Measurements from ENCODE around the gene TSPAN1. TPM values are rescaled to one million over a fixed set of nuclear protein-coding genes. Genes with fewer than 3 reads are reported as not detected.

Gene TSPAN1
- total RNA-seq, 3 donors from 2014 or later: 723 to 1,819 (median 1,586) TPM

DNA sequence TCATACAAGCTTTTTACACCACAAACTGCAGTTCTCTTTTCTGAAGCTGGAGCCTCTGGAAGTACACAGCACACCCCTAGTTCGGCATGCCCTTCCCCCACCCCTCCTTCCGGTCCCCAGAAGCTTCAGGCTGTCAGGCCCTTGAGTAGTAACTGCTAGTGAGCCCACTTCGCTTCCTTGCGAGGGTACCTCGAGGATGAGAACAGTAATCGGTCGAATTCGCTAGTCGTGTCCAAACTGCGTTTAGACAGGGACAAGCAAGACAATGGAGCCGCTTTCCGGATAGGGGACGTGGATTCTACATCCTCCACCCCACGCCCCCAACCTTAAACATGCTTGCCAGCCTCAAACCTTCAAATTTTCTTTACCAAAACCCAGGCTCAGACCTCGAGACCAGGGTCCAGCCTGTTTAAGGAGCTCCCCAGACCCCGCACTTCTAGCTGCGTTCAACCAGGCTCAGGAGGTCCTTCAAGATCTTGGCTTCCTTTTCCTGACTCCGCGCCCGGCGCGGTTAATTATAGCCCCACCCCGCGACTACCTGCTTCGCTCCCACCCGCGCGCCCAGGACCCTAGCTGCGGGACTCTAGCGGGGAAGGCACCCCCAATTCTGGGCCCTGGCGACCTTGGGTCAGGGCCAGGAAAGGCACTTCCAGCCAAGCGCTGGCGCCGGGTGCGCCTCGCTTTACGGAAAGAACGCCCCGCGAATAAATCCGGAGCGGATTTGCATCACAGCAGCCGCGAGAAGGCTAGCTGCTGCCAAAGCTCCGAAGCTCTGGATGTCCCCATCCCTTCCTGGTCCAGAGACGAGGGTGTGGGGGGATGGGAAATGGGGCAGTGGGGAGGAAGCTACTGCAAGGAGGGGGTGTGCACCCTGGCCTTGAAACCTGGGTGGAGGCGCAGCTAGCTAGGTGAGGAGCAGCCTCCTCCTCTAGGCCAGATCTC, 8.1 kb upstream of the TSPAN1 start:
- Histone ChIP-seq H3K9me3 (no peaks in the 10 kb centered on the region), H3K4me3 (no peak overlapping the region), H3K4me1 (ENCODE audit: low read depth) (peaks cover 8% of the 10 kb centered on the region), H3K36me3 (ENCODE audit: low read depth) (no peaks in the 10 kb centered on the region)
- TF ChIP-seq, protein P1, sequence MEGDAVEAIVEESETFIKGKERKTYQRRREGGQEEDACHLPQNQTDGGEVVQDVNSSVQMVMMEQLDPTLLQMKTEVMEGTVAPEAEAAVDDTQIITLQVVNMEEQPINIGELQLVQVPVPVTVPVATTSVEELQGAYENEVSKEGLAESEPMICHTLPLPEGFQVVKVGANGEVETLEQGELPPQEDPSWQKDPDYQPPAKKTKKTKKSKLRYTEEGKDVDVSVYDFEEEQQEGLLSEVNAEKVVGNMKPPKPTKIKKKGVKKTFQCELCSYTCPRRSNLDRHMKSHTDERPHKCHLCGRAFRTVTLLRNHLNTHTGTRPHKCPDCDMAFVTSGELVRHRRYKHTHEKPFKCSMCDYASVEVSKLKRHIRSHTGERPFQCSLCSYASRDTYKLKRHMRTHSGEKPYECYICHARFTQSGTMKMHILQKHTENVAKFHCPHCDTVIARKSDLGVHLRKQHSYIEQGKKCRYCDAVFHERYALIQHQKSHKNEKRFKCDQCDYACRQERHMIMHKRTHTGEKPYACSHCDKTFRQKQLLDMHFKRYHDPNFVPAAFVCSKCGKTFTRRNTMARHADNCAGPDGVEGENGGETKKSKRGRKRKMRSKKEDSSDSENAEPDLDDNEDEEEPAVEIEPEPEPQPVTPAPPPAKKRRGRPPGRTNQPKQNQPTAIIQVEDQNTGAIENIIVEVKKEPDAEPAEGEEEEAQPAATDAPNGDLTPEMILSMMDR (IDR thresholded peaks at IDR 0.05): no peak
- intact Hi-C loops (cut with DNase I, micrococcal nuclease): no loop called here
- DNase-seq (peak; percentile 47 to 63 (median 54)), ATAC-seq (peak; percentile 60)

DNA sequence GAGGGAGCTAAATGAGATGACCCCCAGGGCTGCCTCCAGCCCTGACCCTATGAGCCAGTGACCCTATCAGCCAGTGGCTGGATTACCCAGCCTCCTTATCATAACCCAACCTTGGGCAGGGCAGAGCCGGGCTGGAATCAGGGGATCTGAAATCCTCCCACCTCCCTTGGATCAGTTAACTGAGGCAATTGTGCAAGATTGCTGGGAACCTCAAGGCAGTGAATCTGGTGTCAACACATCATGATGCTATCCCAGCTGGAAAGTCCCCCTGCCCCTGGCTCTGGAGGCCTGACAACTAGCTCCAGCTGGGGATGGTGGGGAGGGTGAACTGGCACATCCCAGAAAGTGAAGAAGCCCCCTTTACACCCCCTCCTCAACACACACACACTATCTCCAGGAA, 6.4 kb upstream of the TSPAN1 start:
- intact Hi-C loops (cut with DNase I, micrococcal nuclease): no loop called here

DNA sequence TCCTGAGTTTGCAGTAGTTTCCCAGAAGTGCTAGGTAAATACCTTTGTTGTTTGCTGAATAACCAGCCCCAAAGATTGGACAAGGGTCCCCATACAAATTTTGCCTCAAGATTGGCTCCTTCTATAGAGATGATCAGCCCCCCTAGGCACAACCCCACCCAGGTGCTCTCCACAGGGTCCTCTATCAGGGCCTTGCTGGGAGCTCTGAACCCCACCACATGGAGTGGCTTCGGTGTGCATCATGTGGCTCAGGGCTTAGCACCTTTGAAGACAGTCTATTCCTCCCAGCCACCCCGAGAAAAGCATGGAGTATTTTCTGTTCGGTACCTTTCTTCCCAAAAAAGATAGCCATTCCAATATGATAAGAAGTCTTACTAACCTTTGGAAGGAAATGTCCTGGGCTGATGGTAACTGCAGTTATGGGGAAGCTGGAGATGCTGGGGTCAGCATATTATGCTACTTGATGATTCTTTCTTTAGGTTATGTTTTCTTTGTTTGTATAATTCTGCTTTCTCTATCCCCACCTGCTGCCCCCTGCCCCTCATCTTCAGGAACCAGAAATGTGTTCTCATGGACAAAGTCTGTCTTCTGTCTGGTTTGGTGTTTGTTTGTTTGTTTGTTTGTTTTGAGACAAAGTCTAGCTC, 5.0 kb upstream of the TSPAN1 start:
- DNase-seq (no peak), ATAC-seq (no peak)
- H3K9me3 ChIP-seq: no peaks in the 10 kb centered on the region
- no peak overlapping the region for H3K4me3 ChIP-seq
- TF ChIP-seq, protein P1 (IDR thresholded peaks at IDR 0.05): no peak
- H3K36me3 ChIP-seq (ENCODE audit: low read depth): no peaks in the 10 kb centered on the region
- peaks cover 8% of the 10 kb centered on the region for H3K4me1 ChIP-seq (ENCODE audit: low read depth)
- intact Hi-C loops (cut with DNase I, micrococcal nuclease): no loop called here

More for the DNA sequence above, 6.4 kb upstream of the TSPAN1 start:
- Histone ChIP-seq H3K9me3 (no peaks in the 10 kb centered on the region), H3K36me3 (ENCODE audit: low read depth) (no peaks in the 10 kb centered on the region), H3K4me3 (no peak overlapping the region), H3K4me1 (ENCODE audit: low read depth) (peaks cover 8% of the 10 kb centered on the region)
- ATAC-seq (no peak), DNase-seq (no peak)
- TF ChIP-seq, protein P1 (IDR thresholded peaks at IDR 0.05): no peak

- intact Hi-C loops (cut with DNase I, micrococcal nuclease): no loop called here
- peaks cover 8% of the 10 kb centered on the region for H3K4me1 ChIP-seq (ENCODE audit: low read depth)
- peak; percentile 13 for ATAC-seq
These were observed 3.5 kb upstream of the TSPAN1 start for GRCh38 chr1:46171351-46171750.

DNA sequence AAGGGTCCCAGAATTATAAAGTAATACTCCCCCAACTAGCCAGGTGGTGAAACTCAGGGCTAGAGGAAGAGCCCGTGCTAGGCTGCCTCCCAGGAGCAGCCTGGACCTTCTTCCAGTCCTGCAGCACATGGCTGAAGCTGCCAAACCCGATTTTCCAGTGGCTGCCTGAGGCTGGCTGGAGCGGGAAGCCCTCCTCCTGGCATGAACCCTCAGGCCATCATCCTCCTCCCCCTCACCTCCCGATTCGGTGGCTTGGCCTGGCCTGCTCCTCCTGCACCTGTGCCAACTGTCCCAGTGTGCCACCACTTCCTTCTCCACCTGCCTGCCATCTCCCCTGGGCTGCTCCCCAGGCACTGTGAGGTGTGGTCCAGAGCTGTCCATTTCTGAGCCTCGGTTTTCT, 3.0 kb upstream of the TSPAN1 start:
- no peak overlapping the region for H3K4me3 ChIP-seq
- peak; percentile 61 to 77 (median 72) for DNase-seq
- H3K36me3 ChIP-seq (ENCODE audit: low read depth): no peaks in the 10 kb centered on the region
- no peaks in the 10 kb centered on the region for H3K9me3 ChIP-seq
- H3K4me1 ChIP-seq (ENCODE audit: low read depth): peaks cover 7% of the 10 kb centered on the region
- intact Hi-C loops (cut with DNase I, micrococcal nuclease): no loop called here
- ATAC-seq: peak; percentile 77
- TF ChIP-seq, protein P1 (IDR thresholded peaks at IDR 0.05): no peak

More at GRCh38 chr1:46171351-46171750, 3.5 kb upstream of the TSPAN1 start:
- TF ChIP-seq, protein P1 (IDR thresholded peaks at IDR 0.05): no peak
- H3K4me3 ChIP-seq: no peak overlapping the region
- no peaks in the 10 kb centered on the region for H3K9me3 ChIP-seq
- H3K36me3 ChIP-seq (ENCODE audit: low read depth): no peaks in the 10 kb centered on the region
- no peak for DNase-seq

Data from mucosa of descending colon (tissue), 3 donors.